Heart left ventricle (tissue), 13 donors: ENCODE data around the gene TENM3.

Experiments used
- POLR2A ChIP-seq, 2 donors: fragments of 450-650 bp; IDR thresholded peaks; one replicate each; pipeline ENCODE4 v1.6.1; 2017; ENCODE audit warnings: antibody characterized with exemption in 2 of 2, mild to moderate bottlenecking in 2 of 2, moderate library complexity in 2 of 2
- TF ChIP-seq, protein P1 (sequence below), 12 donors: fragments of 200-600 bp; sonication (generic) in 4 of 12; IDR thresholded peaks; one replicate each; pipeline versions ENCODE4 v1.5.0 to v1.8.0; 2018 to 2022; ENCODE audit warnings: antibody characterized with exemption in 12 of 12, mild to moderate bottlenecking in 5 of 12
- donor health status: ischemic (EF 13 %, LVEDD 7.1; RV severe dilation, severe dysfunction).
- donor health status: DM: no; HTN: yes; CAD: no.
- donor health status: DM: no; HTN: no; CAD: no.
- donor health status: ischemic (EF 25% LVEDD 6.9; RV normal size, moderate dysfunction).
- donor health status: ischemic (EF 25% LVEDD 5.7; RV mildly dilated, moderate dysfunction).
- donor health status: ischemic (EF 35%, LVEDD 5.7; RV mildly dilated, moderate dysfunction).
- donor health status: nonischemic (EF 11% LVEDD 7.7; RV severe dilation, severe dysfunction).
- donor health status: DM: yes; HTN: yes; CAD: no.
- donor health status: PGD.
- donor health status: ischemic (EF 29% LVEDD 5.4; RV normal size, mild dysfunction).
- donor health status: nonischemic (EF 23%, LVEDD 6.1; RV moderate dilation, normal function).

DNA sequence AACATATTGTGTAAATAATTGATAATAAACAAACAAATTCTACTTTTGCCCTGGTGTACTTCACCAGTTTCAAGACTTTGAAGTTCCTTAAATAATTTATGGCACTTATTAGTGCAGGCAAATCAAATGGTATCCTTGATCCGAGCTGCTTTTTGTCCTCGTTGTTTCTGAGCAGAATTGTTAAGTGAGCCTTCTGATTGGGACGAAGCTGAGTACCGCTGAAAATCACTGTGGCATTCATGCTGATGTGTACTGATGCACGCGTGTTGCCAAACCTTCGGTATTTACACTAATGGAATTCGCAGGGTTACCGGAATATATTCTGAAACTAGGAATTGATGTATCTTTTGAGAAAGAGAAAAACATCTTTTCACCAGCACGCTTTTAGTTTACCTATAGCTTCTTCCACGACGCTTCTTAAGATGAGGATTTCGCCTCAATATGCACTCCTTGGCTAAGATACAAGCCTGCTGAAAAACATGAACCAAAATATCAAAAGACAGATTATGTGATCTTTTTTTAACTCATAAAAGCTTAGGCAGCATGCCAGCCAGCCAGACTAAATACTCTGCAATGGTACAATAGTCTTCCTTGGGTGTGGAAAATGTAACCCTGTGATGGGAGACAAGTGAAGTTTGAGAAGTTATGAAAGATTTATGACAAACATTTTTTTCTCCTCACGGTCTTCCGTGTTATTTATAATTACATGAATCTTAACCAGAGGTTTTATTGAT is 48.9 kb upstream of the TENM3 start:
- TF ChIP-seq, protein P1, sequence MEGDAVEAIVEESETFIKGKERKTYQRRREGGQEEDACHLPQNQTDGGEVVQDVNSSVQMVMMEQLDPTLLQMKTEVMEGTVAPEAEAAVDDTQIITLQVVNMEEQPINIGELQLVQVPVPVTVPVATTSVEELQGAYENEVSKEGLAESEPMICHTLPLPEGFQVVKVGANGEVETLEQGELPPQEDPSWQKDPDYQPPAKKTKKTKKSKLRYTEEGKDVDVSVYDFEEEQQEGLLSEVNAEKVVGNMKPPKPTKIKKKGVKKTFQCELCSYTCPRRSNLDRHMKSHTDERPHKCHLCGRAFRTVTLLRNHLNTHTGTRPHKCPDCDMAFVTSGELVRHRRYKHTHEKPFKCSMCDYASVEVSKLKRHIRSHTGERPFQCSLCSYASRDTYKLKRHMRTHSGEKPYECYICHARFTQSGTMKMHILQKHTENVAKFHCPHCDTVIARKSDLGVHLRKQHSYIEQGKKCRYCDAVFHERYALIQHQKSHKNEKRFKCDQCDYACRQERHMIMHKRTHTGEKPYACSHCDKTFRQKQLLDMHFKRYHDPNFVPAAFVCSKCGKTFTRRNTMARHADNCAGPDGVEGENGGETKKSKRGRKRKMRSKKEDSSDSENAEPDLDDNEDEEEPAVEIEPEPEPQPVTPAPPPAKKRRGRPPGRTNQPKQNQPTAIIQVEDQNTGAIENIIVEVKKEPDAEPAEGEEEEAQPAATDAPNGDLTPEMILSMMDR (IDR thresholded peaks at IDR 0.05) = no peak
- TF ChIP-seq POLR2A (IDR thresholded peaks at IDR 0.05) = no peak
